GM18517 (cell line): Measurements from ENCODE around the gene PRUNE1.

Source experiments
- ATAC-seq: cut with Tn5 transposase; IDR thresholded peaks from one replicate; pipeline ENCODE4 v1.9.1; 2021; ENCODE audit warnings: mild to moderate bottlenecking, moderate library complexity; ENCODE audit not compliant: unreplicated experiment

The PRUNE1 gene

GRCh38 chr1:151005729-151006319 is 2.4 kb upstream of the PRUNE1 start:
- ATAC-seq: no peak

- no peak for ATAC-seq
Measured at GRCh38 chr1:151006327-151007052, 1.8 kb upstream of the PRUNE1 start, which contains the start of gene MINDY1. TSS of gene MINDY1 (minus strand) at chr1:151006902. CDS start at chr1:151002617, 4,285 bp downstream.

- no peak for ATAC-seq
Measured at GRCh38 chr1:151007853-151008243, 401 bp upstream of the PRUNE1 start.

GRCh38 chr1:151009206-151009587 is 948 bp downstream of the PRUNE1 start:
- ATAC-seq: no peak

- no peak for ATAC-seq
Measured at GRCh38 chr1:151009674-151010345, 1.6 kb downstream of the PRUNE1 start.

GRCh38 chr1:151010346-151010726 is 2.1 kb downstream of the PRUNE1 start:
- no peak for ATAC-seq

GRCh38 chr1:151011154-151011850 is 3.1 kb downstream of the PRUNE1 start:
- no peak for ATAC-seq

- no peak for ATAC-seq
Measured at GRCh38 chr1:151012684-151013471, 4.6 kb downstream of the PRUNE1 start.

GRCh38 chr1:151013518-151013917 is 5.3 kb downstream of the PRUNE1 start:
- ATAC-seq: no peak

GRCh38 chr1:151024540-151025146 is 16.4 kb downstream of the PRUNE1 start:
- no peak for ATAC-seq

- no peak for ATAC-seq
Measured at GRCh38 chr1:151026460-151026859, 18.2 kb downstream of the PRUNE1 start.

GRCh38 chr1:151032164-151032563 is 23.9 kb downstream of the PRUNE1 start:
- ATAC-seq: no peak

- no peak for ATAC-seq
Measured at GRCh38 chr1:151035167-151035566, 26.9 kb downstream of the PRUNE1 start.

- ATAC-seq: no peak
Measured at GRCh38 chr1:151036356-151036755, 28.1 kb downstream of the PRUNE1 start, which contains the start of gene BNIPL. TSS of gene BNIPL (plus strand) at chr1:151036586. CDS start at chr1:151036726, 140 bp downstream.

- no peak for ATAC-seq
Measured at GRCh38 chr1:151037032-151037431, 28.8 kb downstream of the PRUNE1 start.

GRCh38 chr1:151039521-151039920 is 31.3 kb downstream of the PRUNE1 start:
- ATAC-seq: no peak

- no peak for ATAC-seq
Measured at GRCh38 chr1:151043163-151043562, 34.9 kb downstream of the PRUNE1 start.

GRCh38 chr1:151047591-151047924 is 39.3 kb downstream of the PRUNE1 start, which contains the start of gene C1orf56:
TSS of gene C1orf56 (plus strand) at chr1:151047751. CDS start at chr1:151047848, 97 bp downstream.
- ATAC-seq: peak; percentile 28

- peak; percentile 57 for ATAC-seq
Measured at GRCh38 chr1:151047925-151048644, 39.8 kb downstream of the PRUNE1 start.
